Measurements from ENCODE around the gene DTNA.

- TF ChIP-seq BHLHE40 (IDR thresholded peaks at IDR 0.05; ENCODE audit: borderline replicate concordance): no peak
- no peak for TF ChIP-seq FOXK2 (IDR thresholded peaks at IDR 0.05)
- no peak for TF ChIP-seq FOXA1 (IDR thresholded peaks at IDR 0.05)
Measured at GRCh38 chr18:34911081-34911480, 201.0 kb downstream of the DTNA start.

Data from HEK293T (cell line).